ENCODE data around the gene NRTN. TPM values are rescaled to one million over a fixed set of nuclear protein-coding genes. Genes with fewer than 3 reads are reported as not detected.
A peak's percentile ranks its signal among the peaks of the same experiment; 100 is the strongest.

The NRTN gene
- total and polyA plus RNA-seq, 2 of the 13 experiments (the other 11 are each of a cell fraction or from before 2014, with no cell fraction given) = 4.1 to 5.3 TPM

DNA sequence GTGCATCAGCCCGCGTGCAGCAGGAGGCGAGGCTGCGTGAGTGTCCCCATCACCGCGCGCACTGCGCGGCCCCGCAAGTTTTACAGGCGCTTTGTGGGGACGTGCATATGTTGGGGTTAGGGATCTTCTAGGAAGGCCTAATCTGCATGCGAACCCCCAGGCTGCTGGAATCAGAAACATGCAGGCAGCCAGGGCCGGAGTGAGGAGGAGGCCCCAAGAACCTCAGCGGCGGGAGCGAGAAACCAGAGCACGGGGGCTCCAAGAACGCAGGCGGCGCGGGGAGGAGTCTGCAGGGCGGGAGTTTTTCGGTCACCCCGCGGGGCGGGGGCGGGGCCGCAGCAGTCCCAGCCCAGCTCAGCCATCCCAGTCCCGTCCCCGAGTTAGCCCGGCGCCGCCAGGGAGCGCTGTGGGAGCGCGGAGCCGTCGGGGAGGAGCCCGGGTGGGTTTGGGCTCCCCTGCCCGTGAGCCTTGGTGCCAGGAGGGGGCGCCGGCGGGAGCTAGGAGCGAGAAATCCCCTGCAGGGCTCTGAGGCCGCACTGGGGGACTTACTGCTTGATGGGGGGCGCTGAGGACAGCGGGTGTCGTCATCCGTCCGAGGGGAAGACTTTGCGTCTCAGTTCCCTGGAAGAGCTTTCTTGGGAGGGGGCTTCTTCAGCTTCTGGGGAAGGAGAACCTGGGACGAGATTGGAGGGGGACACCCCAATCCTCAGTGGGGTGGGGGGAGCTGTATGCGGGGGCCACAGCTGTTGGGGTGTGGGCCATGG lies 933 bp upstream of the NRTN start (continued):
- TF ChIP-seq ZBTB34 (CRISPR knock-in tag; IDR thresholded peaks at IDR 0.05) (0 out of 2 replicates have a peak, but pooled peaks have one; percentile 64), ZNF136 (CRISPR knock-in tag; IDR thresholded peaks at IDR 0.05; ENCODE audit: low read depth) (no peak), MIXL1 (CRISPR knock-in tag; IDR thresholded peaks at IDR 0.05) (peak; percentile 41; the same call in 1 of the 2 replicates), ZNF414 (CRISPR knock-in tag; IDR thresholded peaks at IDR 0.05) (0 out of 2 replicates have a peak, but pooled peaks have one; percentile 87), ZFP36 (IDR thresholded peaks at IDR 0.05; ENCODE audit: borderline replicate concordance, low read depth, low read length, partially characterized antibody) (no peak), ZGPAT (CRISPR knock-in tag; IDR thresholded peaks at IDR 0.05) (peak; percentile 84; the same call in 1 of the 2 replicates), CREBL2 (CRISPR knock-in tag; IDR thresholded peaks at IDR 0.05; ENCODE audit: borderline replicate concordance) (no peak), SP2 (CRISPR knock-in tag; IDR thresholded peaks at IDR 0.05) (peak; percentile 29; the same call in 1 of the 2 replicates), ZNF761 (CRISPR knock-in tag; conservative IDR thresholded peaks at IDR 0.05) (0 out of 2 replicates have a peak, but pooled peaks have one; percentile 68), ZNF34 (CRISPR knock-in tag; IDR thresholded peaks at IDR 0.05; ENCODE audit: borderline replicate concordance) (0 out of 2 replicates have a peak, but pooled peaks have one; percentile 20), ZBTB46 (CRISPR knock-in tag; IDR thresholded peaks at IDR 0.05; ENCODE audit: borderline replicate concordance) (0 out of 2 replicates have a peak, but pooled peaks have one; percentile 23), ZNF296 (CRISPR knock-in tag; conservative IDR thresholded peaks at IDR 0.05) (no peak), ZNF230 (CRISPR knock-in tag; IDR thresholded peaks at IDR 0.05) (peak; percentile 34), NFKB2 (CRISPR knock-in tag; IDR thresholded peaks at IDR 0.05; ENCODE audit: borderline replicate concordance) (peak; percentile 25; the same call in 1 of the 2 replicates), EED (CRISPR knock-in tag; IDR thresholded peaks at IDR 0.05) (peak; percentile 85), TARDBP (CRISPR knock-in tag; IDR thresholded peaks at IDR 0.05) (peak; percentile 65; the same call in 1 of the 2 replicates), ZSCAN25 (CRISPR knock-in tag; IDR thresholded peaks at IDR 0.05) (peak; percentile 67; the same call in 1 of the 2 replicates), ZNF350 (CRISPR knock-in tag; IDR thresholded peaks at IDR 0.05; ENCODE audit: borderline replicate concordance, low read depth) (peak; percentile 77; the same call in 1 of the 2 replicates), ZNF292 (CRISPR knock-in tag; IDR thresholded peaks at IDR 0.05; ENCODE audit: borderline replicate concordance, low read depth) (peak; percentile 13; the same call in 1 of the 2 replicates), CAMTA2 (CRISPR knock-in tag; IDR thresholded peaks at IDR 0.05; ENCODE audit: borderline replicate concordance) (no peak), ZBTB20 (CRISPR knock-in tag; IDR thresholded peaks at IDR 0.05; ENCODE audit: borderline replicate concordance, low read depth) (no peak)
- TF ChIP-seq, protein P1, sequence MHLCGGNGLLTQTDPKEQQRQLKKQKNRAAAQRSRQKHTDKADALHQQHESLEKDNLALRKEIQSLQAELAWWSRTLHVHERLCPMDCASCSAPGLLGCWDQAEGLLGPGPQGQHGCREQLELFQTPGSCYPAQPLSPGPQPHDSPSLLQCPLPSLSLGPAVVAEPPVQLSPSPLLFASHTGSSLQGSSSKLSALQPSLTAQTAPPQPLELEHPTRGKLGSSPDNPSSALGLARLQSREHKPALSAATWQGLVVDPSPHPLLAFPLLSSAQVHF (CRISPR knock-in tag; IDR thresholded peaks at IDR 0.05) = 0 out of 2 replicates have a peak, but pooled peaks have one; percentile 74
